ENCODE data around the gene THBD. TPM values are rescaled to one million over a fixed set of nuclear protein-coding genes. Genes with fewer than 3 reads are reported as not detected.

The THBD gene
- total RNA-seq, 1 experiment from 2014 or later = 5.4 TPM

DNA sequence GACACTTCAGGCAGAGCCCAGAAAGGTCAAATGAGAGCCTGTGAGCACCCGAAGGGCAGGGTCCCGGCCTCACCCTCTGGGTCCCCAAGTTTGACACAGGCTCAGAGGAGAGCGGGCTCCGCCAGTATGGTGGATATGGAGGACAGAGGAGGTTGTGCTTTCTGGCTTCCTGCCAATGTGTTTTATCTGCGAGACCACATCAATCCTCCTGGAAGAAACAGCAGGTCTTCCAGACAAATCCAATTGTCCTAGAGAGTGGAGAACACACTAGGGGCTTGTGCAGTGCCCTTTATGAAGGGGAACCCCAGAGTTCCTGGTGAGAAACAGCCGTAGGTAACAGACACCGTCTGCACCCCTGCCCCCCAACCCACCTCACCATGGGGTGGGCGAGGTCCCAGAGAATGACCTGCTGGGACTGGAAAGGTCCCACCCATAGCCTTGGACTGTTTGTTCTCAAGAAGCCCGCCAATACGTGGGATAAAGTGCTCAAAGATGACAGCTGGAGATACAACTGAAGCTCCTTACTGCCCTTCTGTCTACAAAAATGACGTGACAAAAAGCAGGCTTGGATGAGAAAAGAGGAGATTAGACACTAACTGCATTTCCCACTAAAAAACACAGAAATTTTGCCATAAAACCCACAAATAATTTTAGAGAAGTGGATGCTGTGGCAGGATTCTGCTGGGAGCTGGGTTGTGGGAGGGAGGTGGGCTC, 38.3 kb downstream of the THBD start:
- no peak for DNase-seq (ENCODE audit: low read depth)

DNA sequence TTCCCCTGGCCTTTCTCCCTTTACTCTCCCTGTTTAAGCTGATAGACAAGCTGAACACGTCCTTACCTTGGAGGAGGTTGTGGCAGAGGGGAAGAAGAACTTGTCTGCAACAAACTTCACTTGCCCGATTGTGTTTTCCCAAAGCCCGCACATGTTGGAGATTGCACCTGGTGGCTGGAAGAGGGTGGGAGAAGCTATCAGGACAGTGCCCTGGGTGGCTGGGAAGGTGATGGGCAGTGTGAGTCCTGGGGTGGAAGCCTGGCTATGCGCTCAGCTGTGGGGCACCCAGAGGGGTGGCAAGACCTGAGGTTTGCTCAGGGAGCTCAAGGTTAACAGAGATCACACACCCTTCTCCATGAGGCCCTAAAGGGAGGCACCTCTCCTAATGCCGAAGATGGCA, 39.4 kb downstream of the THBD start:
- DNase-seq (ENCODE audit: low read depth) = no peak

DNA sequence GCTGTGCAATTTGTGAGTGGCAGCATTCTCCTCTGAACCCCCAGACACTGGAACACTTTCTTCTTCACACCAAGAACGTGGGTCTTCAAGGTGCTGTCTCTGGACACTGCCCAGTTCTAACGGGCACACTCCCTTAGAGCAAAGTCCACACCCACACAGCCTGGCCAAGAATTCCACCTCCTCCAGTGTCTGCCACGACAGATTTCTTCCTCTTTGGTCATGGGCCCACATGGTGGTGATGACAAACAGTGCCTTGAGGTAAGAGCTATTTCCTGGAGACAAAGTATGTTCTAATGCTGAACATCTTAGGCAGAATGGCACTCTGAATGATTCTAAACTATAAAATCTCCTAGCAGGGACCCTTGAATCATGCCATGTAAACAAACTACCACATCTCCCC, 39.8 kb downstream of the THBD start:
- peak; percentile 19 for DNase-seq (ENCODE audit: low read depth)

DNA sequence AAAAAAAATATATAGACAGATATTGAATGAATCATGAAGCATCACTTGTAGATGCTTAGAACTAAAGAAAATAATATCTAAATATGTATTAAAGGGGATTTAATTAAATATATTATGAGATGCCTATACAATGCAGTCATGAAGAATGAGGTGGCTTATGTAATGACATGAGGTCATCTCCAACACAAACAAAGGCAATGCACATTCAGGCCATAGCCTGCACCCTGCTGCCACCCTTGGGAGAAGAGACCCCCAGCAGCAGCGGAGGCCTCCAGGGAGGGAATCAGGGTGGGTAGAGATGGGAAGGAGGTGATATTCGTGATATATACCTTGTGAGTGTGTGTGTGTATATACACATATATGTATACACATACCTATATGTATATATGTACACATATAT, 40.8 kb downstream of the THBD start:
- DNase-seq (ENCODE audit: low read depth) = peak; percentile 27

DNA sequence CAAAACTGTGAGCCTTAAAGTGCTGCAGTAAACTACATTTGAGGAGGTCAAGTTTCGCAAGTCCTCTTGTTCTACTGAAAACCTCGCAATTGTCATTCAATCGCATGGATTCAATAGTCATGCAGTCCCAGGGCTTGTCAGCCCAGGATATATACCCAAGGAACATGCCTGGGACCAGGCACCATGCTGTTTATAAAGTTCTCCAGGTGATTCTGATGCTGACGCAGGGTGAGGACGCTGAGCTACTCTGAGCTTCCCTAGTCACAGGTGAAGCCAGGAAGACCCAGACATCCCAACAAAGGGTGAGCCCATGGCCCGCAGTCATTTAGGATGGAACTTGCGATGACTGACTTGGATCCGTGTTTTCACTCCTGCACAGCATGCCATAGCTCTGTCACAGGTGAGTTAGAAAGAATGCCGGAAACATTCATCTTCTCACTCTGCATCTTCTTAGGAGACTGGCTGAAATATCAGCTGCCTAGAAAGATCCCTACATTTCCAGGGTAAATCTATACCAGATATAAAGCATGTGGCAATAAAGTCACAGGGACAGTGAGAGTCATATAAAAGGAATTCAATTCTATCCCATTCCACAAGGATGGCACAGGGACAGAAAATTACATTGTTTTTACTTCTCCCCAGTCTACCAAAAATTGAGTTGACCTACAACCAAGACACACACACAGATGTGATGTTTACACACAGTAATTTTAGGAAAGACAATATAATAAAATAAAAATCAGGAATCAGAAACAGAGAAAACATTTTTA, 41.4 kb downstream of the THBD start:
- DNase-seq (ENCODE audit: low read depth) = no peak

DNA sequence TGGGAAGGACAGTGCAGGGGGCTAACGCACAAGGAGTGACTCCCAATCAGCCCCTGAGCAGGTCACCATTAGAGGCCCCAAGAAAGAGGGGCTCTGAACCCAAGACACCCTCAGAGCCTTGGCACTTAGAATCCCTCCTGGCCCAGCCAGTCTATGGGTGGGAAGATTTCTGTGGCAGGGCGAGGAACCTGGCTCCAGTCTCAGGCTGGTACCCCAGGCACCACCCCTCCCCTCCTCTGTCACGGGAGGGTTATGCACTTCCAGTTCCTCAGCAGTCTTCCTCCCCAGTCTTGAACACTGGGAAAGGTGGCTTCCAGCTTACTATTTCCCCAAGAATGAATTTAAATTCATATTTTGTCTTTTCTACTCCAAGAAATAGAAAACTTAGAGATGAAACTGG, 42.0 kb downstream of the THBD start:
- no peak for DNase-seq (ENCODE audit: low read depth)

DNA sequence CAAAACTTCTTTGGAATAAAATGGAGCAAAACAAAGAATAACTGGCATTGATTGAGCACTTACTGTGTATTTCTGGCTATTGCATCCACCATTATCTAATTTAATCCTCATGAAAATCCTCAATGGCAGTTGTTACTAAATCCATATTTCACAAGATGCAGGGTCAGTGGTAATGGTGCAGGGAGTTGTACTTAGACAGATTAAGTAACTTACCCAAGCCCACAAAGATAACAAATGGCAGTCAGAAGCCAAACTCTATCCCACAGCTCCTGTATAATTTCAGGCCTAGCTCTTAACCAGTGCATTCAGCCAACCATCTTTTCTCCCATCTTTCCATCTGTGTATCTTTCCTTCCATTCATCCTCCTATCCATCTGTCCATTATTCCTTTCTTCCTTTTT, 43.7 kb downstream of the THBD start:
- no peak for DNase-seq (ENCODE audit: low read depth)

DNA sequence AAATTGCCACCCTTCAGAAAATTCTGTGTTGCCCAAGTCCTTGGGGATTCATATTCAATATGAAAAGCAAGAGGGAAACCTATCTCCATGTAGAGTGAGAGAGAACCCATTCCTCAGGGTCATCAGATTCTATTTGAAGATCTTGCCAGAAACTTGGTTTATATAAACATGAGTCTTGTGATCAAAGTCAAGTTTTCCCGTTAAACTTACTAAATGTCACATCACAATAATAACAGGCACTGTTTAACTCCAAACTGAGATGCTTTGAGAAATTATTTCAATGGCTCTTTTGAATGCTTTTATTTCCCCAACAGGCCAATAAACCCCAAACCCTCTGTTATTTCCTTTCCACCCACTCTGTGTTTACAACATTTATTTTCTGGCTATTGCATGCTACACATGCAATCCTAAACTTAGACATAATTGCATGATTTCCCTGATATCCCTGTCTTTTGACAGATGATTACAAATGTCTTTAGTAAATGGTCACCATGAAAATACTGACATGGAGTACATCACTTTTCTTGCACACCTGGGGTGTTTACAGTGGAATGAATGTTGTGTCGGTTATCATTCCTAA, 45.5 kb downstream of the THBD start:
- no peak for DNase-seq (ENCODE audit: low read depth)

DNA sequence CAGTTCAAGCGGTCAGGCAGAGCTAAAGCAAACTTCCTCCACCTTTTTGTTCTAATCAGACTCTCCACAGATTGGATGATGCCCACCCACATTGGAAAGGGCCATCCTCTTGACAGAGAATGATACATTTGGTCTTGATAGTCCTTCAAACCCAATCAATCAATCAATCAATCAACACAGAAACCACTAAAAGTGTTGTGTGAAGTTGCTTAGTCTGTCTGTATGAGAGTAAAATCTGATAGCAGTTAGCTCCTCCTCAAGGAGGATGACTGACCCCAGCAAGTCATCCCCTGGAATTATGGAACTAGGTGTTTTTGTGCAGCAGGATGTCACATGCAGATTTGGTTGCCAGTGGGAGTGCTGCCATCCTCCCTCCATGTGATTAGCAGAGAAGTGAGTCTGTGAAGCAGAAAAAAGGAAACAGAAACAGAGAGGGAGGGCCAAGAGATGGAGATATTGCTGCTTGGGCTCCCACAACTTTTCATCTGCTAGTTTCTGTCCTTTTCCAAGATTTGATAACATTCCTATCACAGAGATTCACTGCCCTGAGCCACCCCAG, 46.3 kb downstream of the THBD start:
- DNase-seq (ENCODE audit: low read depth) = no peak

DNA sequence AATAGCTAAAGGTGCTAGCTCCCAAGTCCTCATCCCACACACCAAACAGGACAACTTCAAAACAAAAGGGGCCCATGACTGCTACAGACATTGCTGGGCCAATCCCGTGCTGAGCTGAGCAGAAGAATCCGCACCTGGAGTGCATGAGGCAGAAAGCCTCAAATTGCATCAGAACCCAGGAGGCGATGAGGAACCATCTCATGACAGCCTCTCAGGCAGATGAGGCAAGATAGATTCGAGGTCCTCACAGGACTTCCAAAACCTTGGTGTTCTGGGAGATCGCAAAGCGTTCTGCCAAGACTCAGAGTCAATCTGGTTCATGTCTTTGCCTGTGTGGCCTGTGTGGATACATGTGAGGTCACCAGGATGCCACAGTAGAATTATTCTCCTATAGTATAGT, 47.2 kb downstream of the THBD start:
- no peak for DNase-seq (ENCODE audit: low read depth)

DNA sequence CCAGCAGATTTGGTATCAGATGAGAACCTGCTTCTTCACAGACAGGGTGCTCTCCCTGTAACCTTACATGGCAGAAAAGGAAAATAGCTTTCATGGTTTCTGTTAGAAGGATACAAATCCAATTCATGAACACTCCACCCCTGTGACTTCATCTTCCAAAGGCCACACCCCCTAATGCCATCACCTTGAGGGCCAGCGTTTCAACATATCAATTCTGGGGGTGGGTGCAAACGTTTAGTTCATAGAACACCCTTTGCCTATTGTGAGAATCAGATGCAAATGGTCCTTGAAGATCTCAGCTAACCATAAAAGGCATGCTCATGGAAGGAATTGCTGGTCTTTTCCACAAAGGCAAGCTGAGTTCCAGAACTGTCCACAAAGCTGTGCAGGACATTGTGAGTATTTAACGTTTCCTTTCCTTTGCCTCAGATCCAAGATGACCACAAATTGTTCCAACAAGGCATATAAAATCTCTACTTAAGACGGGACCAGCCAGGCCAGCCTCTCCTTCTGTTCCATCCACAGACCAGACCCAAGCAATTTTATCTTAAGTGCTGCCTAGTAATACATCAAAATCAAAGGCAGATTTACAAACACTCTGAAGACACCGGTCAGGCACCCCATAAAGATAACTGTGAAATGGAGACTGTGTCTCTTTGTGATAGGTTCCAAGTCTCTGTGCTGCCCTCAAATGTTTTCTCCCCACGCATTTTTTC, 49.1 kb downstream of the THBD start:
- DNase-seq (ENCODE audit: low read depth) = no peak

DNA sequence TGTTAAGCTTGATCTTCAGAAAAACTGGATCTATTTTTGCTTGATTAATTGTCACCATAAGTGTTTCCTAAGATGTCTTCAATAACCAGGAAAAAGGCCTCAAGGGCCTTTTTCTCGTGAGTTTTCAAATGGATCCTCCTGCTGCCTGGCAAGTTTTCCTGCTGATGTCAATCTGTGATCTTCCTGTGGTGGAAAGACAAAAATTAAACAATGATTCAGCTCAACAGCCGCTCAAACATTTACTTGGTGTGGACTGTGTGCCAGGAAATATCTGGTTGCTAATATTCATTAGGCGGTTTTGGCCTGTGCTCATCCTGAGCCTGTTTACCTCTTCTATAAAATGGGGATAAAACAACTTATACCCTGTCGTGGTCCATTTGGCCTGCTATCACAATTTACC, 49.7 kb downstream of the THBD start:
- DNase-seq (ENCODE audit: low read depth) = peak; percentile 19

DNA sequence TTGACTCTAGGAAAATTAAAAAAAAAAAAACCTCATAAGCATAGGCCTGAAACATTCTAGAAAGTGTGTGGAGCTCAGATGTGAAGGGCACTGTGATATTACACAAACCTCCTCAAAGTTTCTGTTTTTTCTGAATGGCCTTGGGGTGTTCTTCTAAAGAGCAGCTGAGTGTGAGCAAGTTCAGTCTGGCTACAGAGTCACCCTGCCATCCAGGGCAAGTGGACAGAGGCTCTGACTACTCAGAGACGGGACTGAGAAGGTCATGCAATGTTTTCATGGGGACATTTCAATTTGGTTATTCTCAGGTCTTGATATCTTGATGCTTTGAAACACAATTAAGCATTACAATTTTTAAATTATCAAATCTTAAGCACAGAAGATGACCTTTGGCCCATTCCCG, 51.0 kb downstream of the THBD start:
- DNase-seq (ENCODE audit: low read depth) = no peak

DNA sequence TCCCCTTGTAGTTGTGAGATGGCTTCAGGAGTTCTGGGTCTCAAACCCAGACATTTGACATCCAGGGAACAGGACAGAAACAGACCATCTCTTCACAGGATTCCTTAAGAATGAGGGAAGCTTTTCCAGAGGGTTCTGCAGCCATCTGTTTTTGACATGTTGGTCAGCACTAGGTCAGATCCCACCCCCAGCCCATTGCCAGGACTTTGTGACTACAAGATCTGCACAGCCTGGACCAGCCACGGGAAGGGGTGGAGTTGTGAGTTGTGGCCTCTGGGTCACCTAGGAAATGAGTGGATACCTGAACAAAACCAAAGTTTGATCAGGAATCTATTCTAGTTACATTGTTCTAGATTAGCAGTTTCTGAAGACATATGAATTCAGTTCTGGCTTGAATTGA, 53.5 kb downstream of the THBD start:
- no peak for DNase-seq (ENCODE audit: low read depth)

Other genes with a start within 250 kb of the THBD start
- gene SSTR4, start 14.4 kb downstream of the THBD start, total RNA-seq (2014; rRNA removed; shearing (Covaris generic)) = not detected in 2 replicates
- gene CD93, start 36.7 kb upstream of the THBD start, total RNA-seq (2014; rRNA removed; shearing (Covaris generic)) = under 0.01 TPM in 1 of 2 replicates, not detected in the other